Hindlimb muscle (tissue), 1 donor: ENCODE measurements around the gene PRKG2. TPM values are rescaled to one million over a fixed set of nuclear protein-coding genes. Genes with fewer than 3 reads are reported as not detected.

ENCODE experiments used
- DNase-seq: peaks from one replicate; pipeline ENCODE4 v3.0.0-alpha.2; 2013
- polyA plus RNA-seq: library from polyadenylated mRNA; unstranded; fragments of 120-200 nt; gene quantifications from one replicate; pipeline ENCODE4 v1.2.1, GENCODE V29; 2013; ENCODE audit not compliant: insufficient read length

PRKG2 gene
- polyA plus RNA-seq, 1 donor: 0.40 TPM

GRCh38 chr4:81217779-81218178, 2.8 kb upstream of the PRKG2 start:
- DNase-seq: no peak

- DNase-seq: no peak
These were observed 909 bp upstream of the PRKG2 start for GRCh38 chr4:81215931-81216330.

- peak; percentile 11 for DNase-seq
These were observed 710 bp downstream of the PRKG2 start for GRCh38 chr4:81214144-81214880.

GRCh38 chr4:81213671-81214070, 1.4 kb downstream of the PRKG2 start:
- DNase-seq: no peak

GRCh38 chr4:81211956-81212355, 3.1 kb downstream of the PRKG2 start:
- DNase-seq: no peak

- DNase-seq: no peak
These were observed 7.2 kb downstream of the PRKG2 start for GRCh38 chr4:81207828-81208227.

GRCh38 chr4:81205302-81205701, 9.7 kb downstream of the PRKG2 start:
- no peak for DNase-seq

- DNase-seq: no peak
These were observed 10.5 kb downstream of the PRKG2 start for GRCh38 chr4:81204571-81204970.

GRCh38 chr4:81199831-81200230, 15.2 kb downstream of the PRKG2 start:
- no peak for DNase-seq

- no peak for DNase-seq
These were observed 16.4 kb downstream of the PRKG2 start for GRCh38 chr4:81198609-81199008.

GRCh38 chr4:81197864-81198524, 17.0 kb downstream of the PRKG2 start:
- no peak for DNase-seq

GRCh38 chr4:81196126-81196650, 18.8 kb downstream of the PRKG2 start:
- no peak for DNase-seq

- no peak for DNase-seq
These were observed 19.5 kb downstream of the PRKG2 start for GRCh38 chr4:81195475-81195874.

- no peak for DNase-seq
These were observed 20.7 kb downstream of the PRKG2 start for GRCh38 chr4:81194286-81194685.

- no peak for DNase-seq
These were observed 34.1 kb downstream of the PRKG2 start for GRCh38 chr4:81180916-81181315.

GRCh38 chr4:81179326-81179725, 35.7 kb downstream of the PRKG2 start:
- DNase-seq: peak; percentile 36

- DNase-seq: no peak
These were observed 41.8 kb downstream of the PRKG2 start for GRCh38 chr4:81173213-81173612.

- DNase-seq: no peak
These were observed 48.4 kb downstream of the PRKG2 start for GRCh38 chr4:81166458-81167160.

GRCh38 chr4:81165861-81166430, 49.1 kb downstream of the PRKG2 start:
- no peak for DNase-seq

GRCh38 chr4:81164623-81165416, 50.2 kb downstream of the PRKG2 start:
- no peak for DNase-seq

- DNase-seq: no peak
These were observed 50.9 kb downstream of the PRKG2 start for GRCh38 chr4:81164126-81164525.
